NCI-H460 (cell line): ENCODE results near the gene NRBP1. TPM values are rescaled to one million over a fixed set of nuclear protein-coding genes. Genes with fewer than 3 reads are reported as not detected.

Experiments
- DNase-seq: peaks from one replicate; pipeline ENCODE4 v3.0.0-alpha.2; 2016; ENCODE audit warnings: low read depth; ENCODE audit errors: extremely low read depth
- polyA plus RNA-seq: library from polyadenylated mRNA; depleted of rRNA; stranded (reverse); fragments of >200 nt; gene quantifications from 2 replicates; pipeline ENCODE4 v1.2.3, GENCODE V29; 2014; cell fraction: nucleus; rRNA removed
- total RNA-seq: library from RNA; depleted of rRNA; stranded (reverse); fragments of >200 nt; shearing (Covaris generic); gene quantifications from 2 replicates; pipeline ENCODE4 v1.2.3, GENCODE V29; 2014; rRNA removed

The NRBP1 gene
- 78.0 and 79.3 TPM in 2 replicates for total RNA-seq
- polyA plus RNA-seq, result 74.7 and 75.1 TPM in 2 replicates

DNA sequence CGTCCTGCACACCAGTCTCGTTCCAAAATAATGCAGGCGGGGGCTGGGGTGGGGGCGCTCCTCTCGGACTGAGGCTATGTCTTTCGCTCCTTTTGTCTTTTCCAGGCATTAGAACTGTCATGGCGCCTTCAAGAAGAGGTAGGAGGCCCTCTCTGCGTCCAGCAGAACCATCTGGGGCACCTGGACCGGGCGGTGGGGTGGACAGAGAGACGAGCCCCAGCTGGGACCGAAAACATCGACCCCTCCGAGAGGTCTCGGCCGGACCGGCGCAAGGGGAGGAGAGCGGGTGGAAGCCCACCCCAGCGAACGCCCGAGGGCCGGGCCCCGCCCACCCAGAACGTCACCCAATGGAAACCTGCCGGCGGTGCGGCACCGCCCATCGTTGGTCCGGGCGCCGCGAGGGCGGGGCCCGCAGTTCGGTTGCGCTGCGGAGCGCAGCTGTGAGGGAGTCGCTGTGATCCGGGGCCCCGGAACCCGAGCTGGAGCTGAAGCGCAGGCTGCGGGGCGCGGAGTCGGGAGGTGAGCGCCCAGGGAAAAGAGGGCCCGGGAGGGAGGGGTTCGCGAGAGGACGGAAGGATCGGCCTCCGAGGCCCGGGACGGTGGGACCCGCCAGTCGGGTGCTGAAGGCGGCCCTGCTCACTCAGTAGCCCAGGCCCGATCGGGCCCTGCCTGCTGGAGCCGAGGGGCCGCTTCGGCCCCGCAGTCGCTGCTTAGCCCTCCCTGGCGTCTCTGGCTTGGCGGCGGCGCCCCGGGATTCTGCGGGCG, at the start of gene NRBP1:
NRBP1 (plus strand) TSS at position 419 of the 765 bp plus-strand sequence. CDS start 4,643 bp downstream, outside the sequence.
- DNase-seq, result peak; percentile 83

DNA sequence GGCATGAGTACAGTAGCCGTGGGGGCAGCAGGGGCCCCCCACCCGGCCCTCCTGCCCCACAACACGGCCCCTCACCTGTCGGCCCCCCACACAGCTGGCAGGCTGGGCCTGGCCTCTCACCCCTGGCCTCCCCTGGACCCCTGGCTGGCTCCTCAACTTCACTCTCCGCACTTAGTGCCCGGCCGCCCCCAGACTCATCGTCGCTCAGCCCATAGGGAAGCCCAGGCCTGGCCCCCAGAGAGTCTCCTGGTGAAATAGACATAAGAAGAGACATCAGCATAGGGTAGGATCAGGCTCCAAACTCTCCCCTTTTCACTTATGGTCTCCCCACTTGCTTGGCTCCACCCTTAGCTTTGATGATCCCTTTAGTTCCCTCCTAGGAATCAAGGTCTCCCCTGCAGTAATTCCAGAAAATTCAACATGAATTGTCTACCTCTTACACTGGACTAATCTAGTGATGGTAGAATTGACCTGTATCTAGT, 49.6 kb upstream of the NRBP1 start:
- DNase-seq, result no peak

DNA sequence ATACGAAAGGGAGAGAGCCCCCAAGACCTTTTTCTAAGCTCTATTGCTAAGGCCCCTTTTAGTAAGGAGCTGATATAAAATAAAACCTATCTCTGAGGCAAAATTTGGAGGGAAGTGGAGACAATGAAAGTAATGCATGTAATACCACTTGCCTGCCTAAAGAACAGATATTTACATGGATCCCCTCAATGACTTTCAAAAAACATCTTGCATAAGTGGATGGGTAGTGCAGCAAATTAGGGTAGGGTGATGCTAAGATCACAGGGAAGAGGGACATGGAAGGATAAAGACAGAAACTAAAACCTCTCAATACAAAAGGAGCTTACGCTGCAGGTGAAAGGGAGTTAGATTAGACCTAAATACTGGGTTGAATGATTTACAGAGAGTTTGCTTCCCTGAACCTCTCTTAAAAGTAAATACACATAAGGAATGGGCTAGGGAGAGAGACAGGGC, 49.0 kb upstream of the NRBP1 start:
- DNase-seq, result no peak

DNA sequence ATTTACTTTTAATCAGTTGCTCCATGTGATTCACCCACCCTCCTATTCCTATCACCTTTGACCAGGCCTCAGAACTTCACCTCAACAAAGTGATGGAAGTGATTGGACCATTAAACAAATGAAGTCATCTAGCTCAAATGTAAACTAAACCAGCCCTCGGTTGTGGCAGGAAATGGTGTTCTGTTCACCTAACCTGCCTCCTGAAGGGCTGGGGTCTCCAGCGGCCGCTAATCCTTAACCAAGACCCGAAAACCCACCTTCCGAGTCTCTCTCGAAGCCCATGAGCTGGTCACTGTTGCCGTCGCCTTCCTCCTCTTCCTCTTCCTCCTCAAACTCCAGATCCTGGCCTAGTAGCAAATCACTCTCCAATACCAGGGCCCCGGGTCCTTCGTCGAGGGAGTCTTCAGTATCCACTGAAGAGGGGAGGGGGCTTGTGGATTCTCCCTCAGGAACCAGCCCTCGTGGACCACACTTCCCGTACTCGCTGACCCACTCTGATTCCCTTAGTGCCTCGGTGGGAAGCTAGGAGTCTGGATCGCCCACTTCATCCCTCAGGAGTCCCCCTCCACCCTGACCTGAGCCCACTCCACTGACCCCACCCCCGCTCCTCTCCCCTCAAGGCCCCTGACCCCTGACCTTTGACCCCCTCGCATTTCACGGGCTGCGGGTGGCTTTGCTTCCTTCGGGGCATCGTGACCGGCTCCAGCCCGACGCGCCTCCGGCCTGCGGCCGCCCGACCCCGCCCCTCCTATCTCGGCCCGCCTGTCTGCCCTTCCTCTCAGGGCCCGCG, 48.4 kb upstream of the NRBP1 start:
- DNase-seq, result peak; percentile 27

DNA sequence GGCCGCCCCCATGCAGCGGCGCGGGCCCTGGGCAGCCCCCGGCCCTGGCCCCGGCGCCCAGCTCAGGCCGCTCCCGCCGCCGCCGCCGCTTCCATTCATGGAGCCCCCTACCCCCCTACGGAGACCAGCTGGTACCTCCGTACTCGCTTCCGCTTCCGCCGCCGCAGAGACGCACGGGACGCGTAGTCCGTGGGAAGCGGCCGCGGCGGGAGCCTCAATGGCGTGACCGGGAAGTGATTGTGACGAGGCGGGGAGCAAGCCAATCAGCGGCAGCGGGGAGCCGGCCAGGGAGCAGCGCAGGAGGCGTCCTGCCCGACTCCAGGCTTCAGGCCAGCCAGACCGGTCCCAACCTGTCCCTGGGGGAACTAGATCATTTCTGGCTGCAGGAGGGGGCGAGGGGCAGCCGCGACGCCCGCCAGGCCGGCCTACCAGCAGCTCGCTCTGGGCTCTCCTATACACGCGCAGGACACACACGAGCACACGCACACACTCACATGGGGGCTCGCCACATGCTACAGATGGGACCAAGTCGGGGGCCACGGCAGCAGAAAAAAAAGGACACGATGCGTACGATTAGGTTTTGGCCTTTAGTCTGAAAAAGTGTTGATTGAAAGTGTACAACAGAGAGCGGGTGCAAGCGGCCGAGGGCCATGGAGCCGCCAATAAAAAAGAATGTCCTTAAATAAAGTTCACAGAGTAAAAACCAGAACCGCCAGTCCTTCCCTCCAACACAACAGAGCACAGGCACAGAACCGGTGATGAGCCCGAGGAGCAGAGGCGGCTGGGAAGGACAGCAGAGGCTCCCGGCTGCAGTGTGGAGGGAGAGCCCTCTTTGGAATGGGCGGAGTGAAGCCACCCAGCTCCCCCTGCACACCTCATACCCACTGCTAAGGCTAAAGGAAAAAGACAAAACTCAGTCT, 47.5 kb upstream of the NRBP1 start, which contains the start of gene ZNF513:
ZNF513 (minus strand) TSS at position 109 of the 920 bp plus-strand sequence. CDS start 208 bp downstream, outside the sequence.
- peak; percentile 93 for DNase-seq

DNA sequence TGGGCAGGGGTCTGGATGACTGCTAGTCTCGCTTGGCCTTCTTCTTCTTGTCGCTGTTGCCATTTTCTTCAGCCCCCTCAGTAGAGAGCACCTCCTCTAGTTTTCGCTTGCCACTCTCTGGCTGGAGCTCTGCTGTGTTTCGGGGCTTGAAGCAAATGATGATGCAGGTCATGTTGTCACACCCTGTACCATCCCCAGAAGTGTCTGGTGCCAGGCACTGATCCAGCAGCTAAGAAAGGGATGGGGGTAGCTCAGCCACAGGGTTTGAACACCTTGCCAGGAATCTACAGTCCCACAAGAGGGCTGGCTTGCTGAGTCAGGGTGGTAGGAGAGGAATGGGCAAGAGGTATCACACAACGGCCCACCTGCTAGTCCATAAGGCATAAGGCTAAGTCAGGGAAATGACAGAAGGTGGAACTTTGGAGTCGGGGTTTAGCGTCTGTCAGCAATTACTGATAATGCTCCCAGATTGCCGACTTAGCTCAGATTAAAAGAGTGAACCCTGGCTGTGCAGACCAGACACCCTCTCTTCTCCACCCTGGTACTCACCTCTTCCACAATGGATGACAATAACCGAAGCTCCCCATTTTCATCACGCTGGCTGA, 46.8 kb upstream of the NRBP1 start:
- no peak for DNase-seq

DNA sequence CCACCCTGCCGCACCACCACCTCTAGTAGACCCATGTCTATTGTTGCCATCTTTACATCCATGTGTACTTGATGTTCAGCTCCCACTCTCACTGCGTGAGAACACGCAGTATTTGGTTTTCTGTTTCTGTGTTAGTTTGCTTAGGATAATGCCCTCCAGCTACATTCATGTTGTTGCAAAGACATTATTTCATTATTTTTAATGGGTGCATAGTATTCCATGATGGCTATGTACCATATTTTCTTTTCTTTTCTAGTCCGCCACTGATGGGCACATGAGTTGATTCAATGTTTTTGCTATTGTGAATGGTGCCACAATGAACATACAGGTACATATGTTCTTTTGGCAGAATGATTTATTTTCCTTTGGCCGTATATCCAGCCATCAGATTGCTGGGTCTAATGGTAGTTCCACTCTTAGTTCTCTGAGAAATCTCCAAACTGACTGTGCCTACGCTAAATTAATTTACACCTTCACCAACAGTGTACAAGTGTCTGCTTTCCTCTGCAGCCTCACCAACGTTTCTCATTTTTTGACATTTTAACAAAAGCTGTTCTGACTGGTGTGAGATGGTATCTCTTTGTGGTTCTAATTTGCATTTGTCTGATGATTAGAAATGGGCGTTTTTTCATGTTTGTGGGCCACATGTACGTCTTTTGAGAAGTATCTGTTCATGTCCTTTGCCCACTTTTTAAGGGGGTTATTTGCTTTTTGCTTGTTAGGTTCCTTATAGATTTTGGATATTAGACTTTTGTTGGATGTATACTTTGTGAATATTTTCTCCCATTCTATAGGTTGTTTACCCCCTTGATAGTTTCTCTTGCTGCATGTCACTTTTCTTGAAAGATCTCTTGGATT, 37.4 kb upstream of the NRBP1 start:
- no peak for DNase-seq

DNA sequence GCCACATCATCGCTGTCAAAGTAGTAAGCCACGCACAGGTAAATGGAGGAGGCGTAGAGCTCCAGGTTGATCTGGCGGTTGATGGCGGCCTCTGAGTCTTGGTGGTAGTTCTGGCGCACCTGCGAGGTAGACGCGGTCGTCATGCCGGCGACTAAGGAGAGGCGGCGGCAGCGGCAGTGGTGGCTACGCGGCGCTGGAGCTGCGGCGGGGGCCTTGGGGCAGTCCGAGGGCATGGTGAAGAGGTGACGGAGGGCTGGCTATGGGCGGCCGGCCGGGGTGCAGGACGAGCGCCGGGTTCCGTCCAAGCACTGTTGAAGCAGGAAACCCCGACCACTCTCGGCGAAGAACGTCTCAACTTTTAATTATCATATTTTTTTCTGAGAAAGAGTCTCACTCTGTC, 35.2 kb upstream of the NRBP1 start:
- no peak for DNase-seq

DNA sequence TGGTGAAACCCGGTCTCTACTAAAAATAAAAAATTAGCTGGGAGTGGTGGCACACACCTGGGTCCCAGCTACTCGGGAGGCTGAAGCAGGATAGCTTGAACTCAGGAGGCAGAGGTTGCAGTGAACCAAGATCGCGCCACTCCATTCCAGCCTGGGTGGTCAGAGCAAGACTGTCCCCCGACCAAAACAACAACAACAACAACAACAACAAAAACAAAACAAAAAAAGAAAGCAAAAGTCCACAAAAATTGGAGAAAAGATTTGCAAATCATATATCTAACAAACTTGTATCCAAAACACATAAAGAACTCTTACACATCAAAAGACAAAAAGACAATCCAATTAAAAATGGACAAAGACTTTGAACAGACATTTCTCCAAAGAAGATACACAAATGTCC, 29.5 kb upstream of the NRBP1 start:
- no peak for DNase-seq

DNA sequence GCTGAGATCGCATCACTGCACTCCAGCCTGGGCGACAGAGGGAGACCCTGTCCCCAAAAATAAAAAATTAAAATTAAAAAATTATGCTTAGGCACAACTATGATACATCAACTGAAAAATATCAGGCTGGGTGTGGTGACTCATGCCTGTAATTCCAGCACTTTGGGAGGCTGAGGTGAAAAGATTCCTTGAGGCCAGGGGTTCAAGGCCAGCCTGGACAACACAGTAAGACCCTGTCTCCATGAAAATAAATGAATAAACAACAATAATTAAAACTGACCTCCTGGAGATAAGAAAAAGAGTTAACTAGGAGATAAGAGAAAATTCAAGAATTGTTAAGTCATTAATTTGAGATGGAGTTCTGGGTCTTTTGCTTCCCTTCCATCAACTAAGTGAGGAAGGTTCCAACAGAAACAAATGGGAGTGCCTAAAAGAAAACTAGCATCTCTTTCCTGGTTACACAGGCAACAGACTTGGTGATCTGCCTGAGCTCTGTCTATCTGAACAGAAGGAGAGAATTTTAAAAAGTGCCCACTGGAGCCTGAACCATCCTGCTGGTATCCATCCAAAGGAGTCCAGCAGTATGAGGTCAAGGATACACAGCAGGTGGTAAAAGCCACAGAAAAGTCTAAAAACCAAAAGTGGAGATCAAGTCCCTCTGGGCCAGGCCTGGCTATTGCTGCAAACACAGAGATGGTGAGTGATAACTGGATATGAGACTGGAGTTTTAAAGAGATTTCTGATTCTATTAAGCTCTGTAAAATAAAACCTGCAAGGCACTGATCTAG, 27.9 kb upstream of the NRBP1 start:
- no peak for DNase-seq

DNA sequence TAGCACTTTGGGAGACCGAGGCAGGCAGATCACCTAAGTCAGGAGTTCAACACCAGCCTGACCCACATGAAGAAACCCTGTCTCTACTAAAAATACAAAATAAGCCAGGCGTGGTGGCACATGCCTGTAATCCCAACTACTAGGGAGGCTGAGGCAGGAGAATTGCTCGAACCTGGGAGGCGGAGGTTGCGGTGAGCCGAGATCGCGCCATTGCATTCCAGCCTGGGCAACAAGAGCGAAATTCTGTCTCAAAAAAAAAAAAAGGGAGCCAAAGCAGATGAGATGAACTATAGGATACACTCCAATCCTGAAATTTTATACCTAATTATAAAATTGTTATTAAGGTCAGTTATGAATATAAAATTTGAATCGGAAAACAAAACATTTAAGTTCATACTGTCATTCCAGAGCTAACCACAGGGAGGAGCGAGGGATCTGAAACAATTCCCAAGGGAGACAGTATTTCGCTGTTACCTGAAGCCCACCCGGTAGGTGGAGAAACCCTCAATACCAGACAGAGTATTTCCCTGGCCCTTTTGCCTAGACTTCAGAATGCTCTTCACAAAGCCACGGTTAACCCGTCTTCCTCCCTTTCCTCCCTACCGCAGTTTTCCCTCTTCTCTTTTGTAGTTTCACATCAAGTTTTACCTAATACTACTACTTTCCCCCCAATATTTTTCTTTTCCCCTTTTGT, 20.5 kb upstream of the NRBP1 start:
- peak; percentile 51 for DNase-seq

DNA sequence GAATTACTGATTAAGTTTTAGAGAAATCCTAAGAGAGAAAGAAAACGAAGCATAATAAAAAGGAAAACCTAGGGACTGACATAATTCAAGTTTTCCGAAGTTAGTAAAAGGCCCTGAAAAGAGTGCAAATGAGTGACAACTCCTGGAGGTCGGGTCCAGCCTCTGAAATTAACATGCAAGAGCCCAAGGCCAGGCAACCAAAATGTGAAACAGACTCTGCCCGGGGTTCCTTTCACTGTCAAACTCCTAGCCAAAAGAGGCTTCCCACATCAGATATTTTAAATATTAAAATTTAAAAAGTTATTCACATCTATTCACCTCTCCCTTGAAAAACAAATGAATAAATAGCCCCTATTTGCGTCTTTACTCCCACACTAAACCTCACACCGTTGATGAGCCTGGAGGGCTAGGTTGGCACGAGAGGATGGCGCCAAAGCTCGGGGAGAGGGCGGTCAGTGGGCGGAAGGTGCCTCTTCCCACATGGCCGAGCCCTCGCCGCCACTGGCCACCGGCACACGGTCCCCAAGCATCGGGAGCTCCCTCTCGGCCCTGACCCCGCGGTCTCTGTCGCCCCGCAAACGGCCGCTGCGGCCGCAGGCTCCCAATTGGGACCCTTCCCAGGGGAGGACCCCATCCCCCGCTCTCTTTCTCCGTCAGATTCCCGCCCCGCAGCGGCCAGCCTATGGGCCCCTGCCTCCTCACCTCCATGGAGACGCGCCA, 19.7 kb upstream of the NRBP1 start:
- no peak for DNase-seq

DNA sequence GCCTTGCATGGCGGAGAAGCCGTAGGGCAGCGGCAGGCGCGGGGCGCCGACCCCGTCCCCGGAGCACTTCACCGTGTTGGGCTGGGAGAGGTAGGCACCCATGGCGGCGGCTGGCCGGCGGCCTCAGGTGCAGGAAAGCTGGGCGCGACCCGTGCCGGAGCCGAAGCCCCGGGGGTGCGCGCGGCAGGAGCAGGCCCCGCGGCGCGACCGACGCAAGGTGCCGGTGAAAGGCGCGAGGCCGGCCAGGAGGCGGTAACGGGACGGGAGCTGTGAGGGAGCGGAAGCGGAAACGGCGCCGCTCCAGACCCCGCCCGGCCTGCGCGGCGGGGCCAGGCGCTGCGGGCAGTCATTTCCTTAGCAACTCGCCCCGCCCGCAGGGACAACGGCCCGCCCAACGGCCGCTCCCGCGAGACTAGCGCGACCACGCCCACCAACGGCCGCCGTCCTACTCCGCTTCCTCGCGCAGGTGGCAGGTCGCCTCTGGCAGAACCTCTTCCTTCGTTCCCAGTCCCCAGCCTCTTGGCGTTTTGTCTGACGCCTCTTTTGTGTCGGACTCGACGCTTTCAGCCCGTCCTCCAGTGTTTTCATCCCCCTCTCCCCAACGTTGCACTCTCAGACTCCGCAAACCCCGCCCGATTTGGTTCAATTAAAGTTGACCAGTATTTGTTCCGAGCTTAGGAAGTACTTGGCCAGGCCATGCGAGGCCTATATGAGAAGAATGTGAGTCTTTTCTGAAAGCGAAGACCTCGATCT, 18.9 kb upstream of the NRBP1 start, which contains the start of gene PPM1G:
PPM1G (minus strand) TSS at position 271 of the 753 bp plus-strand sequence; CDS start at position 102, 169 bp downstream.
- peak; percentile 93 for DNase-seq

DNA sequence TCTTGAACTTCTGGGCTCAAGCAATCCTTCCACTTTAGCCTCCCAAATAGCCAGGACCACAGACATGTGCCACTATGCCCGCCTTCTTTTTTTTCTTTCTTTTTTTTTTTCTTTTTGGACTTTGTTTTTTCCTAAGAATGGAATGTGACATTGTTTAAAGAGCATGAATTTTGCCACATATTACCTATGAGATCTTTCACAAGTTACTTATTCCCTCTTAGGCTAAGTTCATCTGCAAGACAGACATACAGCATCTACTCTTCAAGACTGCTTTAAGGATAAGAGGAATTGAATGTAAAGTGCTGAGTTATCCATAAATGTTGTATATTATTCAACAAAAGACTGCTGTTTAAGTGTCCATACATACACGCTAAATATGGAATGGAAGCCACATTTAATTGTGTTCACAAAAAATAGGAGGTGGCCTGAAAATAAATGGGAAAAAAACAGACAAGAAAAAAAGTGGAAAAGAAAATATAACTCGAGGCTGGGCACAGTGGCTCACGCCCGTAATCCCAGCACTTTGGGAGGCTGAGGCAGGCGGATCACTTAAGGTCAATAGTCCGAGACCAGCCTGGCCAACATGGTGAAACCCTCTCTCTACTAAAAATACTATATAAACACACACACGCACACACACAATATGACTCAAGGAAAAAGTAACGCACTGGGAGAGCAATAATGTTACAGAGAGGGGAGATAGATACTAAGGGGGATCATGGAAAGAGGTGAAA, 15.8 kb upstream of the NRBP1 start:
- no peak for DNase-seq

DNA sequence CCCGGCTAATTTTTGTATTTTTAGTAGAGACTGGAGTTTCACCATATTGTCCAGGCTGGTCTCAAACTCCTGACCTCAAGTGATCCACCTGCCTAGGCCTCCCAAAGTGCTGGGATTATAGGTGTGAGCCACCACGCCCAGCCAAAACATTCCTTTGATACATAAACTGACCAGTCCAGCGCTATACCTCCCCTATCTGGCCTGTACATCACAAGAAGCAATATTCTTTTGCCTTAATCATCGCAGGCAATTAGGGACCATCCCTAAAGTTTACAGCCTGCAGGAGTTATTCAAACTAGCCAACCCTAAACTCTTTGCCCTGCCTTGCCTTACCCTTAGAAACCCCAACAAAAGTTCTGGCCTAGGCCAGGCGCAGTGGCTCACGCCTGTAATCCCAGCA, 12.3 kb upstream of the NRBP1 start:
- no peak for DNase-seq
